ENCODE data around the gene GABBR2.
"Not testable (repeated sequence)": the region's sequence is repeated elsewhere in the genome, so short reads cannot be mapped to it uniquely, and the experiment has no call there.

GABBR2 gene

GRCh38 chr9:98598861-98599260 is 109.9 kb downstream of the GABBR2 start:
- H3K4me1 Mint-ChIP-seq, result no peaks in the 10 kb centered on the region
- ATAC-seq (ENCODE audit: low read depth) (no peak), DNase-seq (ENCODE audit: low spot score in 2 of 2) (no peak)
- H3K9me3 Mint-ChIP-seq, result no peaks in the 10 kb centered on the region
- no peaks in the 10 kb centered on the region for H3K36me3 Mint-ChIP-seq
- H3K27me3 Mint-ChIP-seq, result peaks cover 5% of the 10 kb centered on the region
- no peak overlapping the region for H3K27ac Mint-ChIP-seq
- H3K4me3 Mint-ChIP-seq, result no peak overlapping the region

- no peak overlapping the region for H3K4me3 Mint-ChIP-seq
- DNase-seq (ENCODE audit: low spot score in 2 of 2), result no peak
- no peak overlapping the region for H3K27ac Mint-ChIP-seq
- H3K4me1 Mint-ChIP-seq, result no peaks in the 10 kb centered on the region
- no peaks in the 10 kb centered on the region for H3K9me3 Mint-ChIP-seq
- ATAC-seq (ENCODE audit: low read depth), result no peak
- peaks cover 3% of the 10 kb centered on the region for H3K27me3 Mint-ChIP-seq
- H3K36me3 Mint-ChIP-seq, result no peaks in the 10 kb centered on the region
Observed at GRCh38 chr9:98597236-98597771, 111.4 kb downstream of the GABBR2 start.

DNA sequence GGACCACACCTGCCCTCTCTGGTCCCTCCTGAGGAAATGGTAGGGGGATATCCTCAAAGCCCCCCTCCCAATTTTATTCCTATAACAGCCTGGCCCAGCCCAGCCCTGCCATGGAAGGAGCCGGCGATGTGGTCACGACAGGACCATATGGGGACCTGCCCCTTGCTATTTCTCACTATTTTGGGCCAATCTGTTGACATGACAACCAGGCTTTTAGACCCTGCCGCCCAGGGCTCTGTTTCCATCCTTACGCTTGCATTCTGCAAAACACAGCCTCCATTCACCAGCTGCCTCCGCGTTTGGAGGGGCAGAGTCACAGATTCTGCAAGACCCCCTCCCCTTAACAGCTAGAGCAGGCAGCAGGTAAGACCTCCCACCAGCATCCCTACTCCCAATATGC is 112.2 kb downstream of the GABBR2 start:
- ATAC-seq (ENCODE audit: low read depth) (no peak), DNase-seq (ENCODE audit: low spot score in 2 of 2) (no peak)
- H3K27me3 Mint-ChIP-seq, result peaks cover 3% of the 10 kb centered on the region
- H3K4me1 Mint-ChIP-seq, result no peaks in the 10 kb centered on the region
- no peaks in the 10 kb centered on the region for H3K36me3 Mint-ChIP-seq
- no peak overlapping the region for H3K27ac Mint-ChIP-seq
- H3K4me3 Mint-ChIP-seq, result no peak overlapping the region
- no peaks in the 10 kb centered on the region for H3K9me3 Mint-ChIP-seq

DNA sequence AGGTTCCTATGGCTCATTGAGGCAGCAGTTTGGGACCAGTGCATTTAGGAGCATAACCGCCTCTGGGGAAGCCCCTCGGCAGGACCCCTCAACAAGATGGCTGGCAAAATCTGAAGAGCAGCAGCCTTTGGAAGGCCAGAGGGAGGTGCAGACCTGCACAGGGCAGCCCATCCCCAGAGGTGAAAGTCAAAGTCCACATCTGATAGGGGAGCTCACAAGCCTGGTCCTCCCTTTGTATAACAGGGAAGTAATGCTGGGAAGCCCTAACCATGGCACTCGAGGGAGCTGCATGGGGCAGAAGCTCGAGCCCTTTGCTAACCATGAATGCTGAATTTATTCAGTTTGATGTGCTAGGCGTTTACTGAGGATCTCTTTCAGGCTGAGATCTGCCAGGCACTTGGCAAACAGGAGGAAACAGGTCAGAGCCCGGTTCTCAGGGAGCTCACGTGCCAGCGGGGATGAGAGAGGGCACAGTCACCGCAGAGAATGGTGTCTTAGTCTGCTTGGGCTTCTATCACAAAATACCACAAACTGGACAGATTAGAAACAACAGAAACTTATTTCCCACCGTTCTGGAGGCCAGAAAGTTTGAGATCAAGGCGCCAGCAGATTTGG is 114.1 kb downstream of the GABBR2 start:
- Mint-ChIP-seq H3K4me1 (no peaks in the 10 kb centered on the region), H3K27ac (no peak overlapping the region), H3K36me3 (no peaks in the 10 kb centered on the region), H3K4me3 (no peak overlapping the region), H3K27me3 (peaks cover 10% of the 10 kb centered on the region), H3K9me3 (no peaks in the 10 kb centered on the region)
- no peak for ATAC-seq (ENCODE audit: low read depth)
- no peak for DNase-seq (ENCODE audit: low spot score in 2 of 2)

DNA sequence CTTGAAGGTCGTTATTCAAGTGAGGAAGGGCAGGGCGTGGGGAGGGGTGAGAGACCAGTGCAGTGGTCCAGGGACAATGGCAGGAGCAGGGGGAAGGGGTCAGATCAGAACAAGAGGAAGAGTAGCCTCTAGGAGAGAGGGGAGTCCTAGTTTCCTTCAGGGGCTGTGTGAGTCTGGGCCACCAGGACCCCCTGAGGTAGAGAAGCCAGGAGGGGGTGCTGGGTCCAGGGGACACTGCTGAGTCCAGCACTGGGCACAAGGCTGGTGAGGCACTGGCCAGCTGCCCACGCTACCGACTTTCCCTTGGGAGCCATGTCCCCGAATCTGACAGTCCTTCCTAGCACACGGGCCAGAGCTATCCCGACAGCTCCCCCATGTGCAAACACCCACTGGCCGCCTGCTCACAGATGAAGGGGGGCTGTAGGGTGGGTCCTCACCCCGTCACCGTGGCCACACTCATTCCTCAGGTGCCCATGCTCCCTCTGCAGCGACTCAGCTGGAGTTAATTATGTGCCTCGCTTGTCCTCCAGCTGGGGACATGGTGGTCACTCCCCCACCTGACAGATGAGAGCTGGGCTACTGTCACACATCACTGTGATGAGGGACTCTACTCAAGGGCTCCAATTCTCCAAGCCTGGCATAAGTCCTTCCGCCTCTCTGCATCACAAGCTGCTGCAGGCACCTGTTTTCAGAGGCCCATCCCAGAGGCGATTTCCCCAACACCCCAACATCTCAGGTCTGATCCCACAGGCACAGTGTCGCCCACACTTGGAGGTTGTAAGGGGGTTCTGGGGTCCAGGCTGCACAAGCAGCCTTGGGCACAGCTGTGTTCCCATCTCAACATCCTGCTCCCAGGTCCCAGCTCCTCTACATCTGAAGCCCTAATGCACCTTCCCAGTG is 115.1 kb downstream of the GABBR2 start:
- H3K27me3 Mint-ChIP-seq, result peaks cover 10% of the 10 kb centered on the region
- no peak overlapping the region for H3K4me3 Mint-ChIP-seq
- DNase-seq (ENCODE audit: low spot score in 2 of 2) (no peak), ATAC-seq (ENCODE audit: low read depth) (no peak)
- no peaks in the 10 kb centered on the region for H3K4me1 Mint-ChIP-seq
- H3K36me3 Mint-ChIP-seq, result no peaks in the 10 kb centered on the region
- H3K27ac Mint-ChIP-seq, result no peak overlapping the region
- no peaks in the 10 kb centered on the region for H3K9me3 Mint-ChIP-seq

- no peak overlapping the region for H3K4me3 Mint-ChIP-seq
- H3K27me3 Mint-ChIP-seq, result peaks cover 10% of the 10 kb centered on the region
- H3K27ac Mint-ChIP-seq, result no peak overlapping the region
- H3K9me3 Mint-ChIP-seq, result no peaks in the 10 kb centered on the region
- DNase-seq (ENCODE audit: low spot score in 2 of 2) (no peak), ATAC-seq (ENCODE audit: low read depth) (no peak)
- H3K36me3 Mint-ChIP-seq, result no peaks in the 10 kb centered on the region
- H3K4me1 Mint-ChIP-seq, result no peaks in the 10 kb centered on the region
Observed at GRCh38 chr9:98591696-98592095, 117.0 kb downstream of the GABBR2 start.

- H3K4me1 Mint-ChIP-seq, result no peaks in the 10 kb centered on the region
- H3K27ac Mint-ChIP-seq, result no peak overlapping the region
- H3K36me3 Mint-ChIP-seq, result no peaks in the 10 kb centered on the region
- ATAC-seq (ENCODE audit: low read depth) (no peak), DNase-seq (ENCODE audit: low spot score in 2 of 2) (no peak)
- no peaks in the 10 kb centered on the region for H3K9me3 Mint-ChIP-seq
- peaks cover 9% of the 10 kb centered on the region for H3K27me3 Mint-ChIP-seq
- no peak overlapping the region for H3K4me3 Mint-ChIP-seq
Observed at GRCh38 chr9:98590101-98590500, 118.6 kb downstream of the GABBR2 start.

- DNase-seq (ENCODE audit: low spot score in 2 of 2) (no peak), ATAC-seq (ENCODE audit: low read depth) (no peak)
- Mint-ChIP-seq H3K36me3 (no peaks in the 10 kb centered on the region), H3K4me3 (no peak overlapping the region), H3K9me3 (no peaks in the 10 kb centered on the region), H3K4me1 (no peaks in the 10 kb centered on the region), H3K27me3 (peaks cover 14% of the 10 kb centered on the region), H3K27ac (no peak overlapping the region)
Observed at GRCh38 chr9:98589102-98589501, 119.6 kb downstream of the GABBR2 start.

DNA sequence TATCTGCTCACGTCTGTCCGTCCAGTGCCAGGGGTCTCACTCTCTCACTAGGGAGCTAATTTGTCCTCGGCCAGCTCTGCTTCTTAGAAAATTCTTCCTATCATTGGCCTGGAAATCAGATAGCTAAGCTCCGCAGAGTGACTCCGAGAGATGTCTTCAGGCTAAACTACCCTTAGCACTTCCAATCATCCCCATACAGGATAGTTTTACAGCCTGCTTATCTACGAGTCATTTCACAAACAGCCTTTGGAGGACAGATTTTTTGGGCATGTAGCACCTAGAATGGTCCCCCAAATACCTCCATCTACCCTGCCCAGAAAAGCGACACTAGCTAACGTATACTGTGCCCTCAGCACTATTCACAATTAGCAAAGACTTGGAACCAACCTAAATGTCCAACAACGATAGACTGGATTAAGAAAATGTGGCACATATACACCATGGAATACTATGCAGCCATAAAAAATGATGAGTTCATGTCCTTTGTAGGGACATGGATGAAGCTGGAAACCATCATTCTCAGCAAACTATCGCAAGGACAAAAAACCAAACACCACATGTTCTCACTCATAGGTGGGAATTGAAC is 123.8 kb downstream of the GABBR2 start:
- not testable (repeated sequence) for H3K4me3 Mint-ChIP-seq; DNase-seq (ENCODE audit: low spot score in 2 of 2); H3K27ac Mint-ChIP-seq; ATAC-seq (ENCODE audit: low read depth); H3K9me3 Mint-ChIP-seq; H3K36me3 Mint-ChIP-seq; H3K4me1 Mint-ChIP-seq
- H3K27me3 Mint-ChIP-seq, result peaks cover 10% of the 10 kb centered on the region

DNA sequence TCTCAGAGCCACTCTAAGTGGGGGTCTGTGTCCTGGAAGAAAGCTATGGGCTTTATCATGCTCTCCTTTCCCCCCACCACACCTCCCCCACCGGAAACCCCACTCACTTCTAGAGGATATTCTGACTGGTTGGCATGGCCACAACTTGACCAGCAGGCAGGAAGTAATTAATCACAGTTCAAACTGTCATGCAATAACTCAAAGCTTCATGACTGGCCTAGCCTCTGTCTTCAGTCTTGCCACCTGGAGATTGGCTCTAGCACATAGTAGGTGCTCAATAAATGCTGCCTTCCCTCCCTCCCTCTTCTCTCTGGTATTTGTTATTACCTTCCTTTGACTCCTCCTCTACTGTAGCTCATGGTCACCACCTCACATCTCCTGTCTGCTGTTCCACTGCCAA is 124.7 kb downstream of the GABBR2 start:
- Mint-ChIP-seq H3K27me3 (peaks cover 10% of the 10 kb centered on the region), H3K9me3 (no peaks in the 10 kb centered on the region), H3K27ac (no peak overlapping the region), H3K36me3 (no peaks in the 10 kb centered on the region), H3K4me1 (no peaks in the 10 kb centered on the region), H3K4me3 (no peak overlapping the region)
- no peak for ATAC-seq (ENCODE audit: low read depth)
- DNase-seq (ENCODE audit: low spot score in 2 of 2), result no peak

DNA sequence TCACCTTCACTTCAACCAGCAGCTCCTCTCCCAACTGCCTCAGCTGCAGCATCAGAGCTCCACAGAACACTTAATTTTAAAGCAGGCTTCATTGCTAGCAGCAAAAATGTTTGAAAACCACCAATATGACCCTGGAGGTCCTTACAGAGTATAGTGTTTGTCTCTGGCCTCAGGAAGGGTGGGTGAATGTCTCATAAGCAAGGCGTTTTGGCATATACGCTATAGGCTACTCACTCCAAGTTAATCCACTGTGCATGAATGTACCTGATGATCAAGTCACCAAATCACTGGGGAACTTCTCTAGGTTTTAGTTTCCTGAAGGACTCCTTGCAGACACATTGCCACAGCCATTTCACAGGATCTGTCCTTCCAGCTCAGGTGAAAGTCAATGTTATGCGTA is 125.3 kb downstream of the GABBR2 start:
- H3K4me1 Mint-ChIP-seq, result no peaks in the 10 kb centered on the region
- ATAC-seq (ENCODE audit: low read depth), result no peak
- no peak overlapping the region for H3K4me3 Mint-ChIP-seq
- no peak overlapping the region for H3K27ac Mint-ChIP-seq
- H3K27me3 Mint-ChIP-seq, result peaks cover 10% of the 10 kb centered on the region
- no peak for DNase-seq (ENCODE audit: low spot score in 2 of 2)
- no peaks in the 10 kb centered on the region for H3K9me3 Mint-ChIP-seq
- H3K36me3 Mint-ChIP-seq, result no peaks in the 10 kb centered on the region

GRCh38 chr9:98580956-98581355 is 127.8 kb downstream of the GABBR2 start:
- H3K27me3 Mint-ChIP-seq, result peaks cover 24% of the 10 kb centered on the region
- H3K27ac Mint-ChIP-seq, result no peak overlapping the region

GRCh38 chr9:98579700-98580099 is 129.0 kb downstream of the GABBR2 start:
- DNase-seq (ENCODE audit: low spot score in 2 of 2) (no peak), ATAC-seq (ENCODE audit: low read depth) (no peak)
- H3K9me3 Mint-ChIP-seq, result no peaks in the 10 kb centered on the region
- H3K36me3 Mint-ChIP-seq, result no peaks in the 10 kb centered on the region
- H3K4me1 Mint-ChIP-seq, result peaks cover 15% of the 10 kb centered on the region
- H3K27ac Mint-ChIP-seq, result no peak overlapping the region
- H3K27me3 Mint-ChIP-seq, result peaks cover 21% of the 10 kb centered on the region
- H3K4me3 Mint-ChIP-seq, result no peak overlapping the region

More at GRCh38 chr9:98580956-98581355, 127.8 kb downstream of the GABBR2 start:
- Mint-ChIP-seq H3K4me3 (no peak overlapping the region), H3K36me3 (no peaks in the 10 kb centered on the region), H3K9me3 (no peaks in the 10 kb centered on the region), H3K4me1 (peaks cover 10% of the 10 kb centered on the region)
- DNase-seq (ENCODE audit: low spot score in 2 of 2) (no peak), ATAC-seq (ENCODE audit: low read depth) (no peak)

DNA sequence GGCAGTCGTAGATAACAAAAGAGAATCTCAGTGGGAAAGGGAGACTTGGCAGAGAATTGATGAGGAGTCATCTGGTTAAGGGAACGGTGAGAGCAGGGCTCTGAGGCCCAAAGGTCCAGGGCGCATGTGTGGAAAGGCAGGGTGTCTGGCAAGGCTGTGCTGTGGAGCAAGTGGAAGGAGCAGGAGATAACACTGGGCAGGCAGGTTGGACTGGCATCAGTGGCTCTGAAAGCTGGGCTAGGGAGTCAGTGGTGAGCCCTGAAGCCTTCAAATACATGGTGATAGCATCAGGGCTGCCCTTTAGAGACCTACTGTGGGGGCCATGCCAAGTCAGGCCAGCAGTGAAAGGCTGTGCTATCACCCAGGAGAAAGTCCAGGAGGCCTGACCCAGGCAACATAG is 131.3 kb downstream of the GABBR2 start:
- Mint-ChIP-seq H3K27me3 (peaks cover 20% of the 10 kb centered on the region), H3K9me3 (no peaks in the 10 kb centered on the region), H3K4me1 (peaks cover 15% of the 10 kb centered on the region), H3K4me3 (no peak overlapping the region), H3K36me3 (no peaks in the 10 kb centered on the region), H3K27ac (no peak overlapping the region)
- DNase-seq (ENCODE audit: low spot score in 2 of 2) (no peak), ATAC-seq (ENCODE audit: low read depth) (no peak)
